GM12873 (cell line): ENCODE results near the gene TBX1.

Experiments used
- TF ChIP-seq, protein P1 (sequence below): IDR thresholded peaks from 2 replicates; pipeline ENCODE4 v1.5.1; 2012; ENCODE audit warnings: low read depth, mild to moderate bottlenecking, moderate library complexity, low read length, control low read depth; ENCODE audit not compliant: insufficient read depth; ENCODE audit errors: missing control alignments

TBX1 gene

DNA sequence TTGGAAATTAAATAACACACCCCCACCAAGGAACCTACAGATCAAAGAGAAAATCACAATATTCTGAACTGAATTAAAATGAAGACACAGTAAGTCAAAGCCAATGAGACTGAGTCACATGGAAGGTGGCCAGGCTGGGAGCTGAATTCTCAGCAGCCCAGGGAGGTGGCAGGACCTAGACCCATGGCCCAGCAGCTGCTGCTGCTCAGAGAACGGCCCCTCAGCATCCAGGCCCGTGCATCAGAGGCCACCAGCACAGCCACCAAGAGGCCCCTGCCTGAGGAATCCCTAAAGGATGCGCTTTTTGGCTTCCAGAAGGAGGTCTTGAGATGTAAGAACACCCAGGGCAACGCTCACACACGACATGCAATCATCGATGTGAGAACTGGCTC, 35.0 kb downstream of the TBX1 start:
- TF ChIP-seq, protein P1, sequence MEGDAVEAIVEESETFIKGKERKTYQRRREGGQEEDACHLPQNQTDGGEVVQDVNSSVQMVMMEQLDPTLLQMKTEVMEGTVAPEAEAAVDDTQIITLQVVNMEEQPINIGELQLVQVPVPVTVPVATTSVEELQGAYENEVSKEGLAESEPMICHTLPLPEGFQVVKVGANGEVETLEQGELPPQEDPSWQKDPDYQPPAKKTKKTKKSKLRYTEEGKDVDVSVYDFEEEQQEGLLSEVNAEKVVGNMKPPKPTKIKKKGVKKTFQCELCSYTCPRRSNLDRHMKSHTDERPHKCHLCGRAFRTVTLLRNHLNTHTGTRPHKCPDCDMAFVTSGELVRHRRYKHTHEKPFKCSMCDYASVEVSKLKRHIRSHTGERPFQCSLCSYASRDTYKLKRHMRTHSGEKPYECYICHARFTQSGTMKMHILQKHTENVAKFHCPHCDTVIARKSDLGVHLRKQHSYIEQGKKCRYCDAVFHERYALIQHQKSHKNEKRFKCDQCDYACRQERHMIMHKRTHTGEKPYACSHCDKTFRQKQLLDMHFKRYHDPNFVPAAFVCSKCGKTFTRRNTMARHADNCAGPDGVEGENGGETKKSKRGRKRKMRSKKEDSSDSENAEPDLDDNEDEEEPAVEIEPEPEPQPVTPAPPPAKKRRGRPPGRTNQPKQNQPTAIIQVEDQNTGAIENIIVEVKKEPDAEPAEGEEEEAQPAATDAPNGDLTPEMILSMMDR = no peak

DNA sequence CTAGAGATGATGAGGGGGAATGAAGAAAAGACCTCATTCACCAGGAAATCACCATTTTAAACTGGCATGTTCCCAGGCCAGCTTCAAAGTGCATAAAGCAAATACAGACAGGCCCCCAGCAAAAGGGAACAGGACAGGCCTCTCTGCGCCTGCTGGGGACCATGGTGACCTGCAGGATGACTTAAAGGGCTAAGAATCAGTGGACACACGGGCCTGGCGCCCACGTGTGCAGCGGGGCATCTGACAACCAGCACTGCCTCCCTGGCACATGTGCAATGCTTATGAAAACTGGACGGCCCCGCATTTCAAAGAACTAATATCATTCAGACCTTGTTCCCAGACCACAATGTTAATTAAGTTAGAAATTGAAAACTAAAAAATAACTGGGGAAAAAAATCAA, 35.6 kb downstream of the TBX1 start:
- TF ChIP-seq, protein P1 = no peak

DNA sequence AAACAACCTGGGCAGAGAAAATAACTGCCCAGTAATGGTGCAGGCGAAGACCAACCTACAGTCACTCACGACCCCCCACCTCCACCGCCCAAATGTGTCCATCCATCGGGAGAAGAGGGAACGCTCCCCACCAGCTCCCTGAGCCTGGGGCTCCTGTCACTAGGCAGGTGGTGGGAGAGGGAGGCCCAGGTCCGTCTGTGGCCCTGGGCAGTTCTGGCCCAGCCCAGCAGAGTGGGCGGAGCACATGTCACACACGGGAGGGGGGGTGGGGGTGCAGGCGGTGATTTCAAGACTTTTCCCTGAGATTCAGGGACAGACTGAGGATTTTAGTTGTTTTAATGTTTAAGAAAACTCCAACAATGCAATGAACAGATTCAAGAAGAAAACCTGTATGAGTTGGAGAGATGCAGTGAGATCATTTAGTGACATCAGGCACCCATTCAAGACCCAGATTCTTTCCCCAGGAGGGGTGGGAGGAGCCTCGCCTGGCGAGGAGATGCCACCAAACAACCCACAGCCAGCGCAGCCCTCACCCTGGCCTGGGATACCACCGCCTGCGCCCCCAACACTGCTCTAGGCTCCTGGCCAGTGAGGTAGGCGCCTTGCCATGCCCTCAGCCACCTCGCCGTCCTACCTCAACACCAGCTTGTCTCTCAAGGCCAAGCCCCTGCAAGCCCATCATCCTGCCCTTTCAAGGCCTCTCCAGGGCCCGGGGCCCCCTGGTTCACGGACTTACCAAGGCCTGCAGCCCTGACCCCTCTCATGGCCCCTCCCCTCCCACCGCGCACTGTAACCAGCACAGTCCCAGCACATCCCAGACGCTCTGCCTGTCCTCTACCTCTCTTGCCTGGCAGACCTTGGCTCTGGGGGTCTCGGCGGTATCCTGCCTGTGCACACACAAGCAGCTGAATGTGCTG, 36.8 kb downstream of the TBX1 start:
- TF ChIP-seq, protein P1 = no peak

GRCh38 chr22:19798003-19798665, 37.6 kb downstream of the TBX1 start:
- TF ChIP-seq, protein P1 = no peak

DNA sequence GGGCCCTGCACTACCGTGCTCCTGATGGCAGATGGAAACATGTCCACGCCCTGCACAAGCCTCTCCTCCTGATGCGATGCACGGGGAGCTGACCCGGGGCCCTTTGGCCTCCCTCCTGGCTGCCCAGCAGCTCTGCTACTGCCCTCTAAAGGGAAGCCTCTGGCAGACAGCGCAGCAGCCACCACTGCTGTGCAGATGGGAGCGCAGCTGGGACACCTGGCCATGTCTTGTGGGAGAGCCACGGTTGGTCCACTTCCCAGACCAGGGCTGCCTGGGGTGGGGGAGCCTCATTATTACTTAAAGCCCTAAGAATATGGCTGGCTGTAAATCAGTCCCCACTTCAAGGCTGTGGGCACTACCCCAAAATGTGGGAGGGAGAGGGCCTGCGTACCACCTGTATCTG, 38.3 kb downstream of the TBX1 start:
- TF ChIP-seq, protein P1 = no peak

DNA sequence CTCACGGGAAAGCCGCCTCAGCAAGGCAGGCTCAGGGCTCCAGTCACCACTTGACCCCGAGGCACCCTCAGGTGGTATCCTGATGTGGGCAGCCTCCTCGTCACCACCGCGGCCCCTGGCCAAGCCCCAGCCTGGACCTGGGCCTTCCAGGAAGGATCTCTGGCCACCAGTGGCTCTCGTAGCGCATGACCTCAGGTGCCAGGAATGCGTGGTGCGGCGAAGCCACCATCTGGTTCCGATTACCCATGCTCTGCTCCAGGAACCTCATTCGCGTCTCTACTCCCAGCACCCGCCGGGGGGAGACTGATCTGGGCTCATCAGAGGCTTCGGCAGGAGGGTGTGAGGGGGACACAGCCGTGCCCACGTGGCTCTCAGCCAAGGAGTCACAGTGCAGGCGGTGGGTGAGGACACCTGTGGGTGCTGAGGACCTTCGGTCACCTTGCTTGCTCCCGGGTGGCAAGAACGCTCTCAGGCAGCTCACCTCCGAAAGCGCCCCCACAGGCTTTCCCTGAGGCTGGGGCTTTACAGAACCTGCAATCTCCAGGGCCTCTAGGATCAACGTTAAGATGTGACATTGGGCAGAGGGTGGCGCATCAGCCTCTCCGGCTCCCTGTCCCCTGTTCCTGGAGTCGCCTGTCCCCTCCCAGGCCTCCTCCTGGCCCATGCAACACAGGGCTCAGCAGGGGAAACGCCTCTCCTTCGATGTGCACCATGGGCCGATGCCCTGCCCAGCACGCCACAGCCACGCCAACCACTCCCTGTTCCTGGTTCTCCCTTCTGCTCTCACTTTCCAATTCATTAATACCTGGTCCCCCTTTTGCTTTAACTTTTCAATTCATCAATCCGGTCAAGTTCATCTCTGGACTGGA, 39.0 kb downstream of the TBX1 start:
- TF ChIP-seq, protein P1 = no peak
